A549 treated with RU486 at 1 μM for 4 hours (cell line): ENCODE measurements around the gene AFF1. TPM values are rescaled to one million over a fixed set of nuclear protein-coding genes. Genes with fewer than 3 reads are reported as not detected.

Experiments used
- total RNA-seq: library from RNA; stranded (reverse); fragments of 200-300 nt; extraction: Qiagen RNA extraction; gene quantifications from 5 replicates; pipeline ENCODE4 v1.2.3, GENCODE V29; 2022; ENCODE audit warnings: low read depth

AFF1 gene
- total RNA-seq = 5.5 to 11.3 TPM (median 10.3 TPM) in 5 replicates

GRCh38 chr4:86934771-86935565 lies at the start of gene AFF1:
TSS of gene AFF1 (plus strand) at chr4:86935011. CDS start at chr4:86948534, 13,523 bp downstream.

GRCh38 chr4:86891762-86892635 lies 42.8 kb upstream of the AFF1 start, which contains the start of gene C4orf36:
TSS of gene C4orf36 (minus strand) at chr4:86892422. CDS start at chr4:86891520, 902 bp downstream.

Other genes with a start within 250 kb of the AFF1 start
- gene SLC10A6, start 85.6 kb upstream of the AFF1 start, total RNA-seq = not detected in 5 replicates
- 0.99 to 2.5 TPM (median 1.6 TPM) in 5 replicates for gene C4orf36, start 42.6 kb upstream of the AFF1 start, total RNA-seq